ENCODE measurements around the gene SORCS2.

GRCh38 chr4:7565483-7565882 lies 373.1 kb downstream of the SORCS2 start:
- no peak for TF ChIP-seq CTCF (IDR thresholded peaks at IDR 0.05; ENCODE audit: poor library complexity, severe bottlenecking)
- TF ChIP-seq MXI1 (conservative IDR thresholded peaks at IDR 0.05; ENCODE audit: poor library complexity, severe bottlenecking) = no peak
- TF ChIP-seq TAF1 (IDR thresholded peaks at IDR 0.05; ENCODE audit: low read depth) = no peak

Measured in neural cell (in vitro differentiated cells).